ENCODE data around the gene NRN1L.

GRCh38 chr16:67934306-67935100, 49.8 kb downstream of the NRN1L start:
- TF ChIP-seq YY1 (IDR thresholded peaks at IDR 0.05; ENCODE audit: insufficient read depth, insufficient read length) (no peak), SUZ12 (IDR thresholded peaks at IDR 0.05; ENCODE audit: extremely low read depth, insufficient read depth, insufficient read length) (no peak)

Data from NT2/D1 (cell line).